ENCODE results near the gene PLSCR3.

PLSCR3 gene

DNA sequence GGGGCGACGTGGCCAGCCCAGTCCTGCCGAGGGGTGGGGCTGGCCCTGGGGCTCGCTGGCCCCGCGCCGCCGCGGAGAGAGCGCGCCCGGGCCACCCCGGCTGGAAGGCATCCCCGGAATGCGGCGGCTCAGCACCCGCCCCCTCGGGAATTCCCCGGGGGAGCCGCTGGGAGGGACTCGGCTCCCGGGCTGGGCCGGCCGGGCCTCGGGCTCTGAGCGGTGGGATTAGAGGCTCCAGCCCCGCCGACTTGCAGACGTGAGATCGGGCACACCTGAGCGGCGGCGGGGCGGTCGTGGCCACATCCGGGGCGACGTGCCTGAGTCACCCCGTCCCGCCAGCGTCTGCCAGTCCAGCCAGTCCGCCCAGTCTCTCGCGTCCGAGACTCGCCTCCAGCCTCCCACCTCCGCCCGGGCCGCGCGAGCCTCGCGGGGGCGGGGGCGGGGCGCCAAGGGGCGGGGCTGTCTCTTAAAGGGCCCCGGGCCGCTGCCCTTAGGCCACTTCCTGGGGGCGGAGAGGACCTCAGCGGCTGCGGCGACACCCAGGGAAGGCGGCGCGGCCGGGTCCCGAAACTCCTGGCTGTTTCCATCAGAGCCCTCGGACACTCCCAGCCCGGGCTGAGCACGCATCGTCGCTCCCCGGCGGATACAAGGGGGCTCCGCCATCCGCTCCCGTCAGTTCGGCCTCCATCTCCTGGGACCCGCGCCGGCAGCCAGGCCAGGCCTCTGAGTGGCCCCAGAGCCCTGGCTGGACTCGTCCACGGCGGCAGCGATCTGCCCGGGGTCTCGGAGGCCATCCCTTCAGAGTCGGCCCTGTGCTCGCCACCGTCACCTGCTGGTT lies 42.4 kb downstream of the PLSCR3 start, which contains the start of gene KCTD11:
TSS of gene KCTD11 (plus strand) at position 498 of the 838 bp plus-strand sequence.
- peak within 1 kb of the TSS; percentile 62 for H3K4me3 ChIP-seq (ENCODE audit: low read depth, low read length)

DNA sequence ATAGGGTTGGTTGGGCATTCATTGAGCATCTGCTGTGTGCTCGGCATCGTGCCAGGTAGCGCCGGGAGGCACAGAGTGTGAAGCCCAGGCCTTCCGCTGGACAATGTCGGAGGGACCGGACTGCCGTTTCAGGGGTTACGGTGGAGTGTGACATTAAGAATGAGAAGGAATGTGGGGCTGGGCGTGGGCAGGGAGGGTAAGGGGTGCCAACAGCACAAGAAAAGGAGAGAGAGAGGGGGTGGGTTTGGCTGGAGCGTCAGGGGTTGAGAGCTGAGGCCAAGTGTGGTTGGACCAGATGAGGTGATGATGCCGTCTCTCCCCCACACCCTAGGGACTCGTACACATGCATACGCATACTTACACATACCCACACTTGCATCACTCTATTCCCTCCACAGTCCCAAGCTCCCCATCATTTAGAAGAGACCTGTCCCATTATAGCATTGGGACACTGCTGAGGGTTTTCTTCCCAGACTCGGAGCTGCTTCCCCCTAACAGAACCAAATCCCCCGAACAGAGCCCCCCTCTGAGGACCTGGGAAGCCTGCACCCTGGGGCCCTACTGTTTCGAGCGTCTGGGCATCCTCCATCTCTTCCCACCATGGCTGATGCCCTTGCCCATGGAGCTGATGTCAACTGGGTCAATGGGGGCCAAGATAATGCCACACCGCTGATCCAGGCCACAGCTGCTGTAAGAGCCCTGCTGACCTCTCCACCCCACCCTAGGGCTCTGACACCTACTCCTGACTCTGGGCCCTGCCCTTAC lies 45.7 kb downstream of the PLSCR3 start:
- H3K4me3 ChIP-seq (ENCODE audit: low read depth, low read length), result no peak overlapping the region

DNA sequence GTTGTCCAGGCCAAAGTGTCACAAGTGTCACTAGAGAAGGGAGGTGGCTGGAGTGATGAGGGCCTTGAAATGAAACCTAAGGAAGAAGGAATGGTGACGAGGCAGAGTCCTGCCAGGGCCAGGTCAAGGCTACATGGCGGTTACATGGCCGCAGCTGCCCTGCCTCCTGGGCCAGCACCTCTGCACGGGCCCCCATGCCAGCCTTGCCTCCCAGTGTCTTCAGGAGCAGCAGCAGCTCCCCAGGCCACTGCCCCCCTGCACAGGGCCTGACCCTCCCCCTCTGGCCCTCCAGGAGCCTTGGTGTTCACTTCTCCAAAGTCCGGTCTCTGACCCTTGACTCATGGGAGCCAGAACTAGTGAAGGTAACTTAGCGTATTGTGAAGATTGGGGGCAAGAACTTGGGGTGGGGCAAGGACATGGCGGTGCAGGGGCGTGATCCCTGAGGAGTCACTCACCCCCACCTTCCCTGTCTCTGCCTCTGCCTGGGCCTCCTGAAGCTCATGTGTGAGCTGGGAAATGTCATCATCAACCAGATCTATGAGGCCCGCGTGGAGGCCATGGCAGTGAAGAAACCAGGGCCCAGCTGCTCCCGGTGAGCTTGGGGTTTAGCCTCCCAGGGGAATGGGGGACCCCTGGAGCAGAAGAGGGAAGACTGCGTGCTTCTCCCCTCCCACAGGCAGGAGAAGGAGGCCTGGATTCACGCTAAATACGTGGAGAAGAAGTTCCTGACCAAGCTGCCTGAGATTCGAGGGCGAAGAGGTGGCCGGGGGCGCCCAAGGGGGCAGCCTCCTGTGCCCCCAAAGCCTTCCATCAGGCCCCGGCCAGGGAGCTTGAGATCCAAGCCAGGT lies 46.5 kb downstream of the PLSCR3 start:
- H3K4me3 ChIP-seq (ENCODE audit: low read depth, low read length), result no peak overlapping the region

DNA sequence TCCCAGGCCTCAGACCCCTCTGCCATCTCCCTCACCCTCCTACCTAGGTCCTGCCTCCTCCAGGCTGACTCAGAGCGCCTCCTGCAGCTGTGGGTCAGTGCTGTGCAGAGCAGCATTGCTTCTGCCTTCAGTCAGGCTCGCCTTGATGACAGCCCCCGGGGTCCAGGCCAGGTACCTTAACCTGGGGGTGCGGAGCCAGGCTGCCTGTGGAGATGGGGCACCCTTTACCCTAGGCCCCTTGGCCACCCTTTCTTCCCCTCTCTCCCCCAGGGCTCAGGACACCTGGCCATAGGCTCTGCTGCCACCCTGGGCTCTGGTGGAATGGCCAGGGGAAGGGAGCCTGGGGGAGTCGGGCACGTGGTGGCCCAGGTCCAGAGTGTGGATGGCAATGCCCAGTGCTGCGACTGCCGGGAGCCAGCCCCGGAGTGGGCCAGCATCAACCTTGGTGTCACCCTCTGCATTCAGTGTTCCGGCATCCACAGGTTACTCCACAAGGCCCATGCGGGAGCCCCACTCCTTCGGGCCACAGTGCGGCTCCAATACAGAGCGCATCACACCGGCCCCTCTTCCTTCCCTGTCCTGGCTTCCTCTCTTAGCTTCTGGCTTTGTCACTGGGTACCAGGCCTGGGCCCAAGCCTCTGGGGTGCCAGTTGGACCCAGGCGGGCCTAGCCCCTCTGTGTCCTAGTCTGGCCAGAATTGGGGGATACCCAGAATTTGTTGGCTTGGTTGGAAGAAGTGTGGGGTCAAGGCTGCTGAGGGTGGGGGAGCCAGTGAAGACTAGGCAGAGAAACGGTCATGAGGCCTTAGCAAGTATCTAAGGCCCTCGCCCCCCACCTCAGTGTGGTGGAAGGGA lies 47.3 kb downstream of the PLSCR3 start:
- no peak overlapping the region for H3K4me3 ChIP-seq (ENCODE audit: low read depth, low read length)

DNA sequence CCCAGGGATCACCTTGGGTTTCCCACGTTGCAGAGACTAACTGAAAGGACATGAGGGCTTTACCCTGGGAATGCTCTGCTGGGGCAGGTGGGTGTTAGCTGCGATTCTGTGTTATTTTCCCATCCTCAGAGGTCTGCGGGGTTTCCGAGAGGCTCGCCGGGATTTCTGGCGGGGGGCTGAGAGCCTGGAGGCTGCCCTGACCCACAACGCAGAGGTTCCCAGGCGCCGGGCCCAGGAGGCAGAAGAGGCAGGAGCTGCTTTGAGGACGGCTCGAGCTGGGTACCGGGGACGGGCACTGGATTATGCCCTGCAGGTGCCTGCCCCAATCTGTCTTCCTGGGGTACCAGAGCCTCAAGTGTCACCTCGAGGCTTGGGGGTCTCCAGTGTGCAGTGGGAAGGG lies 51.1 kb downstream of the PLSCR3 start:
- no peak overlapping the region for H3K4me3 ChIP-seq (ENCODE audit: low read depth, low read length)

DNA sequence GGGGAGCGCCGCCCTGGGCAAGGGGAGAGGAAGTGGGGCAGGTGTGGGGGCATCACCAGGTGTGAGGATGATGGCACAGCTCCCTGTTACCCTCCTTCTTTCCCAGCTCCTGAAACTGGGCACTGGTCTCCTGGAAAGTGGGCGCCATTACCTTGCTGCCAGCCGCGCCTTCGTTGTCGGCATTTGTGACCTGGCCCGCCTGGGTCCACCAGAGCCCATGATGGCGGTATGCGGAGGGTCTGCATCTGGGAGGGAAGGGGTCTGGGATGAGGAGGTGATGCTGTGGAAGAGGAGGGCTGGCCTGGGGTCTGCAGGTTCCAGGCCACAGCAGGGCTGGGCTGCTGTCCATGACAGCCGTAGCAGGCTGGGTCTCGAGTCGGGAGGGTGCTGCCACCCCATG lies 52.5 kb downstream of the PLSCR3 start:
- H3K4me3 ChIP-seq (ENCODE audit: low read depth, low read length), result no peak overlapping the region

DNA sequence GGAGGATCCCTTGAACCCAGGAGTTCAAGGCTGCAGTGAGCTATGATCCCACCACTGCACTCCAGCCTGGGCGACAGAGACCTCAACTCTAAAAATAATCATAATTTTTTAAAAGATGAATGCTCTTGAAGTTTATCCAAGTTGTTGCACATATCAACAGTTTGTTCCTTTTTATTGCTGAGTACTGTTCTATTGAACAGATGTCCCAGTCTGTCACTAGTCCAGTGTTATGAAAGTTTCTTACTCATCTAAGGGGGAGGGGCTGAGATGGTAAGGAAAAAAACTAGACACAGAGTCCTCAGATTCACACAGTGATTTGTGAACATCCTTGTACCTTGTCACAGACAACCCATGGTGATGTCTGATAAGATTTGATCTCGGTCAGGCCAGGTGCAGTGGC lies 54.1 kb downstream of the PLSCR3 start:
- no peak overlapping the region for H3K4me3 ChIP-seq (ENCODE audit: low read depth, low read length)
